ENCODE measurements around the gene SHISAL2B.
"Not testable (repeated sequence)": the region's sequence is repeated elsewhere in the genome, so short reads cannot be mapped to it uniquely, and the experiment has no call there.

SHISAL2B gene

GRCh38 chr5:64700765-64701164, 10.5 kb downstream of the SHISAL2B start:
- TF ChIP-seq, protein P1, sequence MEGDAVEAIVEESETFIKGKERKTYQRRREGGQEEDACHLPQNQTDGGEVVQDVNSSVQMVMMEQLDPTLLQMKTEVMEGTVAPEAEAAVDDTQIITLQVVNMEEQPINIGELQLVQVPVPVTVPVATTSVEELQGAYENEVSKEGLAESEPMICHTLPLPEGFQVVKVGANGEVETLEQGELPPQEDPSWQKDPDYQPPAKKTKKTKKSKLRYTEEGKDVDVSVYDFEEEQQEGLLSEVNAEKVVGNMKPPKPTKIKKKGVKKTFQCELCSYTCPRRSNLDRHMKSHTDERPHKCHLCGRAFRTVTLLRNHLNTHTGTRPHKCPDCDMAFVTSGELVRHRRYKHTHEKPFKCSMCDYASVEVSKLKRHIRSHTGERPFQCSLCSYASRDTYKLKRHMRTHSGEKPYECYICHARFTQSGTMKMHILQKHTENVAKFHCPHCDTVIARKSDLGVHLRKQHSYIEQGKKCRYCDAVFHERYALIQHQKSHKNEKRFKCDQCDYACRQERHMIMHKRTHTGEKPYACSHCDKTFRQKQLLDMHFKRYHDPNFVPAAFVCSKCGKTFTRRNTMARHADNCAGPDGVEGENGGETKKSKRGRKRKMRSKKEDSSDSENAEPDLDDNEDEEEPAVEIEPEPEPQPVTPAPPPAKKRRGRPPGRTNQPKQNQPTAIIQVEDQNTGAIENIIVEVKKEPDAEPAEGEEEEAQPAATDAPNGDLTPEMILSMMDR (IDR thresholded peaks at IDR 0.05) = no peak
- H3K4me1 ChIP-seq (ENCODE audit: control insufficient read depth in 1 of 2, insufficient read depth in 1 of 2, low read depth in 1 of 2, low read length in 1 of 2) = no peaks in the 10 kb centered on the region
- H3K36me3 ChIP-seq = no peaks in the 10 kb centered on the region
- no peak overlapping the region for H3K27ac ChIP-seq
- peaks cover 33% of the 10 kb centered on the region for H3K27me3 ChIP-seq
- peaks cover 12% of the 10 kb centered on the region for H3K9me3 ChIP-seq
- no peak overlapping the region for H3K4me3 ChIP-seq (ENCODE audit: low read depth in 1 of 2, low read length in 1 of 2)

- H3K9me3 ChIP-seq; H3K4me1 ChIP-seq (ENCODE audit: control insufficient read depth in 1 of 2, insufficient read depth in 1 of 2, low read depth in 1 of 2, low read length in 1 of 2); H3K4me3 ChIP-seq (ENCODE audit: low read depth in 1 of 2, low read length in 1 of 2); H3K36me3 ChIP-seq; H3K27ac ChIP-seq: not testable (repeated sequence)
- peaks cover 41% of the 10 kb centered on the region for H3K27me3 ChIP-seq
Measured at GRCh38 chr5:64706074-64706473, 15.8 kb downstream of the SHISAL2B start.

GRCh38 chr5:64707191-64707590, 16.9 kb downstream of the SHISAL2B start:
- TF ChIP-seq, protein P1 (IDR thresholded peaks at IDR 0.05) = no peak
- H3K27me3 ChIP-seq = peaks cover 41% of the 10 kb centered on the region
- H3K4me1 ChIP-seq (ENCODE audit: control insufficient read depth in 1 of 2, insufficient read depth in 1 of 2, low read depth in 1 of 2, low read length in 1 of 2) = no peaks in the 10 kb centered on the region
- no peak overlapping the region for H3K4me3 ChIP-seq (ENCODE audit: low read depth in 1 of 2, low read length in 1 of 2)
- H3K27ac ChIP-seq = no peak overlapping the region
- H3K36me3 ChIP-seq = no peaks in the 10 kb centered on the region
- H3K9me3 ChIP-seq = no peaks in the 10 kb centered on the region

DNA sequence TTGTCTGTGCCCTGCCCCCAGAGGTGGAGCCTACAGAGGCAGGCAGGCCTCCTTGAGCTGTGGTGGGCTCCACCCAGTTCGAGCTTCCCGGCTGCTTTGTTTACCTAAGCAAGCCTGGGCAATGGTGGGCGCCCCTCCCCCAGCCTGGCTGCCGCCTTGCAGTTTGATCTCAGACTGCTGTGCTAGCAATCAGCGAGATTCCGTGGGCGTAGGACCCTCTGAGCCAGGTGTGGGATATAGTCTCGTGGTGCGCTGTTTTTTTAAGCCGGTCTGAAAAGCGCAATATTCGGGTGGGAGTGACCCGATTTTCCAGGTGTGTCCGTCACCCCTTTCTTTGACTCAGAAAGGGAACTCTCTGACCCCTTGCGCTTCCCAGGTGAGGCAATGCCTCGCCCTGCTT, 24.2 kb downstream of the SHISAL2B start:
- H3K27ac ChIP-seq; H3K27me3 ChIP-seq; H3K36me3 ChIP-seq; H3K9me3 ChIP-seq; H3K4me1 ChIP-seq (ENCODE audit: control insufficient read depth in 1 of 2, insufficient read depth in 1 of 2, low read depth in 1 of 2, low read length in 1 of 2); H3K4me3 ChIP-seq (ENCODE audit: low read depth in 1 of 2, low read length in 1 of 2): not testable (repeated sequence)

DNA sequence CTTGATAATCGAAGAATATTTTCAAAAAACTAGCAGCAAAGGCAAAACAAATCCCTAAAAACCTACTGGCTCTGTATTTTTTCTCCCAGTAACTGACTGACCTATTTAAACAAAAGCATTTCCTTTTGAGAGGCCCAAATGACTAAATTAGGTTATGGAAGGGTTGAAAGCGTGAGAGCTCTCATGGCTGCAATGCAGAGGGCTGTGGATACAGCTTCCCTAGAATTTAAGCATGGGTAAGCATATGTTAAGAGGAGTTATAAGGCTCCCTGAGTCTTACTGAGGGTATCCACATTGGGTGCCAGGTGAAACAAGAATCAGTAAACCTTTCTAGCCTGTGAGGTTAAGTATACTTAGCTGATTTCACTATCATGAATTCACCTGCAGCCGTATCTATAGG, 32.3 kb downstream of the SHISAL2B start:
- H3K36me3 ChIP-seq = peaks cover 55% of the 10 kb centered on the region
- H3K4me3 ChIP-seq (ENCODE audit: low read depth in 1 of 2, low read length in 1 of 2) = no peak overlapping the region
- no peaks in the 10 kb centered on the region for H3K4me1 ChIP-seq (ENCODE audit: control insufficient read depth in 1 of 2, insufficient read depth in 1 of 2, low read depth in 1 of 2, low read length in 1 of 2)
- TF ChIP-seq, protein P1 (IDR thresholded peaks at IDR 0.05) = no peak
- no peaks in the 10 kb centered on the region for H3K9me3 ChIP-seq
- H3K27me3 ChIP-seq = no peaks in the 10 kb centered on the region
- H3K27ac ChIP-seq = no peak overlapping the region

- Histone ChIP-seq H3K36me3 (peaks cover 42% of the 10 kb centered on the region), H3K4me3 (ENCODE audit: low read depth in 1 of 2, low read length in 1 of 2) (no peak overlapping the region), H3K27me3 (no peaks in the 10 kb centered on the region), H3K9me3 (no peaks in the 10 kb centered on the region), H3K4me1 (ENCODE audit: control insufficient read depth in 1 of 2, insufficient read depth in 1 of 2, low read depth in 1 of 2, low read length in 1 of 2) (no peaks in the 10 kb centered on the region), H3K27ac (no peak overlapping the region)
- TF ChIP-seq, protein P1 (IDR thresholded peaks at IDR 0.05) = no peak
Measured at GRCh38 chr5:64727150-64727549, 36.8 kb downstream of the SHISAL2B start.

DNA sequence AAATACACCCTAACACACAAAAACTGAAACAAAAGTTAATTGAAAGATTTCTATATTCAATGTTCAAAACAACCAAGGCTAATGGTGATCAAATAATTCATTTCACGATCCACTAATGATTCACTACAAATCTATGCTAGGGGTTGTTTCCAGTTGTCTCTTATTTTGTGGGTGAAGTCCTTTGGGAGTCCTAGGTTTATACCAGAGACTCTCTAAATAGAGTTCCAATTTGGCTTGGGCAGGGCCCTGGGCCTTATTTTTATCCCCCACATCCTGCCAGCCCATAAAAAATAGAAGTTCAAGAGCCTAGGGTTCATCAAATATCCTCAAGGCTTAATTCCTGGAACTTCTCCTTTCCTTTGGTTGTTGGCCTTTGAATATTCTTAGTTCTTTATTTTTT, 52.1 kb downstream of the SHISAL2B start:
- Histone ChIP-seq H3K27ac (no peak overlapping the region), H3K9me3 (no peaks in the 10 kb centered on the region), H3K36me3 (peaks cover 27% of the 10 kb centered on the region), H3K4me1 (ENCODE audit: control insufficient read depth in 1 of 2, insufficient read depth in 1 of 2, low read depth in 1 of 2, low read length in 1 of 2) (no peaks in the 10 kb centered on the region), H3K4me3 (ENCODE audit: low read depth in 1 of 2, low read length in 1 of 2) (no peak overlapping the region), H3K27me3 (no peaks in the 10 kb centered on the region)
- TF ChIP-seq, protein P1 (IDR thresholded peaks at IDR 0.05) = no peak
